Breast epithelium (tissue), 3 donors: ENCODE data around the gene LMBR1.

Experiments
- POLR2A ChIP-seq: fragments of 450-650 bp; IDR thresholded peaks from one replicate; pipeline ENCODE4 v1.6.1; 2016; ENCODE audit warnings: antibody characterized with exemption, mild to moderate bottlenecking, moderate library complexity
- POLR2AphosphoS5 ChIP-seq, 3 donors: sonication (generic); formaldehyde crosslinking; IDR thresholded peaks; one replicate each; pipeline ENCODE4 v1.6.1; 2017; ENCODE audit warnings: antibody characterized with exemption in 3 of 3
- TF ChIP-seq, protein P1 (sequence below), 3 donors: fragments of 450-650 bp; IDR thresholded peaks; one replicate each; pipeline ENCODE4 v1.5.1; 2016 to 2017; ENCODE audit warnings: antibody characterized with exemption in 3 of 3, mild to moderate bottlenecking in 3 of 3, moderate library complexity in 3 of 3

DNA sequence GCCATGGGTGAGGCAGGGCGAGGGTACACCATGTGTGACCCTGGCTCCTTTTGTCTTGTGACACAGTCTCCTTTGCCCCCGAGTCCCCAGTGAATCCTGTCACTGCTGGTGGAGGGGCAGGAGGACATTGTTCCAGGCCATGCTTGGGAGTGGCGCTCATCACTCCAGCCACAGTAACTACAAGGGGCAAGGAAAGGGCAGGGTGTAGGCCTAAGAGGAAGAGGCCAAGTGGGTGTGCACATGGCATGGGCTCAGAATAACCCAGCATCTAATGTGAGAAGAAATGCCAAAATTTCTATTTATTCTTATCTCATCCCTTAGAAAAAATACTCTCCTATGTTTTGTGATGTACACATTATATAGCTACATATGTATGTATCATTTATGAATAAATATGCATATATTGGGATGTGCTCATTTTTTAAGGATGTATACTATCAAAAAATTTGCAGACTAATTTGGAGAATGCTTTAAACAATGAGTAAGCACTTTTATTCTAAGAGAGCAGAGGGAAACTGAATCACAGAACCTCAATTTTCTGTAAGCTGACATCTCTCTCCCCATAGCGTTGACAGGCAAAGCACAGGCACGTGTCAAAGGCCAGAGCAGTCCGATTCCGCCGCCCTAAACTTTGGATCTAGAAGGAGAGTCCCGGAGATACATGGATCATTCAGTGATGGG is 215.5 kb downstream of the LMBR1 start:
- TF ChIP-seq POLR2A (no peak), POLR2AphosphoS5 (IDR thresholded peaks at IDR 0.05) (no peak)
- TF ChIP-seq, protein P1, sequence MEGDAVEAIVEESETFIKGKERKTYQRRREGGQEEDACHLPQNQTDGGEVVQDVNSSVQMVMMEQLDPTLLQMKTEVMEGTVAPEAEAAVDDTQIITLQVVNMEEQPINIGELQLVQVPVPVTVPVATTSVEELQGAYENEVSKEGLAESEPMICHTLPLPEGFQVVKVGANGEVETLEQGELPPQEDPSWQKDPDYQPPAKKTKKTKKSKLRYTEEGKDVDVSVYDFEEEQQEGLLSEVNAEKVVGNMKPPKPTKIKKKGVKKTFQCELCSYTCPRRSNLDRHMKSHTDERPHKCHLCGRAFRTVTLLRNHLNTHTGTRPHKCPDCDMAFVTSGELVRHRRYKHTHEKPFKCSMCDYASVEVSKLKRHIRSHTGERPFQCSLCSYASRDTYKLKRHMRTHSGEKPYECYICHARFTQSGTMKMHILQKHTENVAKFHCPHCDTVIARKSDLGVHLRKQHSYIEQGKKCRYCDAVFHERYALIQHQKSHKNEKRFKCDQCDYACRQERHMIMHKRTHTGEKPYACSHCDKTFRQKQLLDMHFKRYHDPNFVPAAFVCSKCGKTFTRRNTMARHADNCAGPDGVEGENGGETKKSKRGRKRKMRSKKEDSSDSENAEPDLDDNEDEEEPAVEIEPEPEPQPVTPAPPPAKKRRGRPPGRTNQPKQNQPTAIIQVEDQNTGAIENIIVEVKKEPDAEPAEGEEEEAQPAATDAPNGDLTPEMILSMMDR (IDR thresholded peaks at IDR 0.05), result no peak
